ENCODE results near the gene MYO10. TPM values are rescaled to one million over a fixed set of nuclear protein-coding genes. Genes with fewer than 3 reads are reported as not detected.

MYO10 gene
- total RNA-seq, 1 donor: 37.1 TPM

DNA sequence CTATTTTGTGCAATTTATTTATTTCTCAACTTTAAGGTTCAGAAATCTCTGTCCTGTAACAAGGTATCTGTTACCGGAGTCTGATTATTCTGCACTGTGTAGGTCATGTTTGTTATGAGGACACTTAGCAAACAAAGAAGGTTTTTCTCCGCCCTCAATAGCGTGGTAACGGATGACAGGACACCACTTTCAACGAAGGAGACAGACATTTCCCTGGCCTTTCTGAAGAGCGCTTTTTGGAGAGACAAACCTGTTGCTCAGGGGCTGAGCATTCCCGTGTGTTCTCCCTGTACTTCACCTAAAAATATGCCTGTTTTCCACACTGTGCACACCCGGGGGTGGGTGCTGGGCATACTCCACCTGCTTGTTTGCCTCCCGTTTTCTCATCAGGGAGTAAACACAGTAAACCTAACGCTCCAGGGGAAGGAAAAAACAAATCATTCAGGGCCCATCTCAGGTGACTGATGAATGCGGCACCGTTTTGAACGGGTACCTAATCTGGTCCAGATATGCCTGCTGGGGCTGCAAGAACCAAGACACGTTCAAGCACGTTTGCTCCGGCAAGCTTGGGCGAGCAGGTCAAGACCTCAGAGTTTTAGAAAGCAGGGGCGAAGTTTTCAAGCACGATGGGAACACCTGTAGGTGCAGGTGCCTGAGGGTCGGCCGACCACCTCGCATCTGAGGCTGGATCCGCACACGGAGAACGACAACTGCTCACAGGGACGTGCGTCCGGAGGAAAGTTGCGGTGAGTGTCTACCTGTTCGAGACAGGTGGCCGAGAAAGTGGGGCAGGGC, 320.1 kb downstream of the MYO10 start:
- TF ChIP-seq, protein P1, sequence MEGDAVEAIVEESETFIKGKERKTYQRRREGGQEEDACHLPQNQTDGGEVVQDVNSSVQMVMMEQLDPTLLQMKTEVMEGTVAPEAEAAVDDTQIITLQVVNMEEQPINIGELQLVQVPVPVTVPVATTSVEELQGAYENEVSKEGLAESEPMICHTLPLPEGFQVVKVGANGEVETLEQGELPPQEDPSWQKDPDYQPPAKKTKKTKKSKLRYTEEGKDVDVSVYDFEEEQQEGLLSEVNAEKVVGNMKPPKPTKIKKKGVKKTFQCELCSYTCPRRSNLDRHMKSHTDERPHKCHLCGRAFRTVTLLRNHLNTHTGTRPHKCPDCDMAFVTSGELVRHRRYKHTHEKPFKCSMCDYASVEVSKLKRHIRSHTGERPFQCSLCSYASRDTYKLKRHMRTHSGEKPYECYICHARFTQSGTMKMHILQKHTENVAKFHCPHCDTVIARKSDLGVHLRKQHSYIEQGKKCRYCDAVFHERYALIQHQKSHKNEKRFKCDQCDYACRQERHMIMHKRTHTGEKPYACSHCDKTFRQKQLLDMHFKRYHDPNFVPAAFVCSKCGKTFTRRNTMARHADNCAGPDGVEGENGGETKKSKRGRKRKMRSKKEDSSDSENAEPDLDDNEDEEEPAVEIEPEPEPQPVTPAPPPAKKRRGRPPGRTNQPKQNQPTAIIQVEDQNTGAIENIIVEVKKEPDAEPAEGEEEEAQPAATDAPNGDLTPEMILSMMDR (IDR thresholded peaks at IDR 0.05; ENCODE audit: insufficient read depth, low read length): no peak
- no peak for DNase-seq (ENCODE audit: low read depth)
- H3K4me3 ChIP-seq (ENCODE audit: low read depth, low read length): peak overlapping the region; percentile 61

DNA sequence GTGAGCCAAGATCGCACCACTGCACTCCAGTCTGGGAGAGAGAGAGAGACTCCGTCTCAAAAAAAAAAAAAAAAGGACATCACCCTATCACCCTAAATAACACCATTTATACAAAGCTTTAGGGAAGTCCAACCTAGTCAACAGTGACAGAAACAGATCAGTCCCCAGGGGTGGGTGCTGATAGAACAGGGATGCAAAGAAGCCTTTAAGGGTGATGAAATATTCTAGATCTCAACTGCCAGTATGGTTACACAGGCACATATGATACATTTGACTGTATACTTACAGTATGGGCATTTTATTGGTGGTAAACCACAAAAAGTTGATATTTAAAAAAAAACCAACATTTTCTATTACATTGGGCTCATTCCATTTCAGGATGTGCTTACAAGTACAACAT, 324.1 kb downstream of the MYO10 start:
- TF ChIP-seq, protein P1 (IDR thresholded peaks at IDR 0.05; ENCODE audit: insufficient read depth, low read length): no peak
- no peak overlapping the region for H3K4me3 ChIP-seq (ENCODE audit: low read depth, low read length)
- no peak for DNase-seq (ENCODE audit: low read depth)

Small RNAs within 50 kb of the gene (small RNA-seq; reads per million reads assigned to genes)
- gene RF00019: not detected
- gene RNA5SP179: not detected
- not detected for gene RNU6-660P
